GM12878 (cell line): ENCODE measurements around the gene HEXIM2. TPM values are rescaled to one million over a fixed set of nuclear protein-coding genes. Genes with fewer than 3 reads are reported as not detected.

Source experiments
- ATAC-seq: fragments of 200-7000 bp; cut with Tn5 transposase; 3 replicates; pipeline ENCODE4 v1.9.1; 2020; ENCODE audit warnings: mild to moderate bottlenecking, moderate library complexity
- BruUV-seq: library from RNA; stranded (reverse); fragments of 400-500 nt; replicated peaks from 2 replicates; lab custom pipeline; 2021; lab: Mats Ljungman, UMichigan
- CTCF ChIA-PET: fragments of 300-600 bp; sonication (Branson Sonifier 250); formaldehyde crosslinking; extraction: SDS; loops from one replicate; lab custom pipeline; 2021; ENCODE audit warnings: inconsistent platforms; lab: Yijun Ruan, JAX
- POLR2A ChIA-PET: fragments of 350-600 bp; formaldehyde crosslinking; extraction: SDS; loops from one replicate; lab custom pipeline; 2021; ENCODE audit warnings: inconsistent platforms; lab: Charles Lee
- RAD21 ChIA-PET: fragments of 300-600 bp; sonication (Branson Sonifier 250); formaldehyde crosslinking; loops from one replicate; lab custom pipeline; 2023; ENCODE audit warnings: antibody characterized with exemption; ENCODE audit not compliant: unreplicated experiment; lab: Charles Lee
- SMC1A ChIA-PET: fragments of 300-600 bp; sonication (Branson Sonifier 250); formaldehyde crosslinking; loops from one replicate; lab custom pipeline; 2023; ENCODE audit not compliant: unreplicated experiment, uncharacterized antibody; lab: Charles Lee
- DNase-seq: peaks from one replicate; pipeline ENCODE4 v3.0.0-alpha.2; 2011; ENCODE audit warnings: low read depth, low spot score
- FAIRE-seq: peaks from 3 replicates; lab custom pipeline; 2011; peaks lifted over from hg19 to GRCh38; lab: Jason Lieb, UNC
- H2AFZ ChIP-seq: 2 replicates; pipeline ENCODE4 v1.6.0; 2011; ENCODE audit warnings: low read depth, low read length, control low read depth; ENCODE audit not compliant: control insufficient read depth
- H3K27ac ChIP-seq: 2 replicates; pipeline ENCODE4 v1.5.1; 2011; ENCODE audit warnings: control low read depth; ENCODE audit not compliant: control insufficient read depth, insufficient read depth
- H3K27me3 ChIP-seq, 2 experiments: replicated peaks in 1 of 2; 2 replicates each; pipeline versions ENCODE4 v1.6.0 to v1.6.1; 2011; ENCODE audit warnings: low read length in 1 of 2; ENCODE audit not compliant: control insufficient read depth in 2 of 2, insufficient read depth in 2 of 2
- H3K36me3 ChIP-seq, 2 experiments: 2 replicates each; pipeline ENCODE4 v1.5.1; 2011; ENCODE audit warnings: low read length in 1 of 2; ENCODE audit not compliant: control insufficient read depth in 2 of 2, insufficient read depth in 2 of 2
- H3K4me1 ChIP-seq: 2 replicates; pipeline ENCODE4 v1.6.1; 2011; ENCODE audit warnings: mild to moderate bottlenecking, low read length, moderate library complexity, mixed read lengths; ENCODE audit not compliant: control insufficient read depth, insufficient read depth
- H3K4me2 ChIP-seq: 2 replicates; pipeline ENCODE4 v1.6.0; 2011; ENCODE audit warnings: control low read depth; ENCODE audit not compliant: control insufficient read depth, insufficient read depth
- H3K4me3 ChIP-seq: fragments of 200-600 bp; sonication (generic); 2 replicates; pipeline ENCODE4 v1.5.1; 2016
- H3K79me2 ChIP-seq: 2 replicates; pipeline ENCODE4 v1.6.0; 2011; ENCODE audit warnings: low read length; ENCODE audit not compliant: control insufficient read depth, insufficient read depth
- H3K9ac ChIP-seq: 2 replicates; pipeline ENCODE4 v1.8.0; 2011; ENCODE audit warnings: low read length, control low read depth, mixed read lengths; ENCODE audit not compliant: control insufficient read depth, insufficient read depth
- H3K9me3 ChIP-seq: replicated peaks from 3 replicates; pipeline ENCODE4 v1.5.1; 2011; ENCODE audit warnings: mild to moderate bottlenecking, low read length; ENCODE audit not compliant: control insufficient read depth, insufficient read depth
- H4K20me1 ChIP-seq: 2 replicates; pipeline ENCODE4 v1.6.0; 2011; ENCODE audit not compliant: control insufficient read depth, insufficient read depth
- CBFB ChIP-seq: IDR thresholded peaks from 2 replicates; pipeline ENCODE4 v1.6.1; 2016; ENCODE audit warnings: antibody characterized with exemption, low read depth
- CUX1 ChIP-seq: IDR thresholded peaks from 2 replicates; pipeline ENCODE4 v1.6.1; 2012; ENCODE audit warnings: improper control_type of control experiment, low read depth, low read length; ENCODE audit not compliant: insufficient replicate concordance
- FOS ChIP-seq: IDR thresholded peaks from 3 replicates; pipeline ENCODE4 v1.6.1; 2011; ENCODE audit warnings: borderline replicate concordance; ENCODE audit not compliant: insufficient read length; ENCODE audit errors: extremely low read depth
- HDAC6 ChIP-seq: fragments of 200-600 bp; sonication (generic); IDR thresholded peaks from one replicate; pipeline ENCODE4 v1.8.0; 2017; ENCODE audit warnings: antibody characterized with exemption; ENCODE audit not compliant: unreplicated experiment
- IKZF2 ChIP-seq, 2 experiments: fragments of 450-650 bp; IDR thresholded peaks; 2 replicates each; pipeline ENCODE4 v1.6.1; 2017; ENCODE audit warnings: mild to moderate bottlenecking in 2 of 2, moderate library complexity in 2 of 2
- IRF4 ChIP-seq: IDR thresholded peaks from 2 replicates; pipeline ENCODE4 v1.6.1; 2011; ENCODE audit warnings: low read depth, low read length
- MXI1 ChIP-seq: fragments of 150-350 bp; IDR thresholded peaks from 2 replicates; pipeline ENCODE4 v1.6.1; 2011; ENCODE audit warnings: low read depth, mild to moderate bottlenecking, inconsistent platforms, low read length, improper control_type of control experiment
- NR2C1 ChIP-seq: fragments of 450-650 bp; IDR thresholded peaks from 2 replicates; pipeline ENCODE4 v1.6.1; 2017; ENCODE audit warnings: antibody characterized with exemption, mild to moderate bottlenecking, moderate library complexity
- NR2C2 ChIP-seq: IDR thresholded peaks from 2 replicates; pipeline ENCODE4 v1.6.1; 2011; ENCODE audit warnings: borderline replicate concordance, low read depth; ENCODE audit not compliant: control insufficient read depth, insufficient read length
- NR2F1 ChIP-seq: fragments of 450-650 bp; conservative IDR thresholded peaks from 2 replicates; pipeline ENCODE4 v1.6.1; 2017; ENCODE audit warnings: mild to moderate bottlenecking
- POU2F2 ChIP-seq: IDR thresholded peaks from 3 replicates; pipeline ENCODE4 v1.6.1; 2011; ENCODE audit warnings: low read depth, mild to moderate bottlenecking, low read length, borderline replicate concordance
- RAD21 ChIP-seq: IDR thresholded peaks from 2 replicates; pipeline ENCODE4 v1.6.1; 2011; ENCODE audit warnings: mild to moderate bottlenecking, low read depth, low read length, moderate library complexity; ENCODE audit not compliant: insufficient read depth
- RBBP5 ChIP-seq: fragments of 200-600 bp; sonication (generic); conservative IDR thresholded peaks from 2 replicates; pipeline ENCODE4 v1.6.1; 2016
- SIN3A ChIP-seq: IDR thresholded peaks from 2 replicates; pipeline ENCODE4 v1.6.1; 2012; ENCODE audit warnings: low read depth, low read length, improper control_type of control experiment
- SMARCA5 ChIP-seq: fragments of 450-650 bp; IDR thresholded peaks from 2 replicates; pipeline ENCODE4 v1.6.1; 2017; ENCODE audit warnings: mild to moderate bottlenecking
- SMC3 ChIP-seq: IDR thresholded peaks from 2 replicates; pipeline ENCODE4 v1.6.1; 2011; ENCODE audit warnings: low read length, improper control_type of control experiment, borderline replicate concordance
- ZNF207 ChIP-seq: fragments of 450-650 bp; IDR thresholded peaks from 2 replicates; pipeline ENCODE4 v1.6.1; 2014; ENCODE audit warnings: antibody characterized with exemption, mild to moderate bottlenecking, borderline replicate concordance
- ZNF274 ChIP-seq: IDR thresholded peaks from one replicate; pipeline ENCODE4 v1.8.0; 2011; ENCODE audit not compliant: insufficient read length, insufficient read depth
- WGBS: methylation state at CpG from one replicate; pipeline ENCODE4 v1.1.6; 2016; ENCODE audit warnings: low lambda C conversion rate; ENCODE audit not compliant: insufficient replicate concordance, insufficient coverage; ENCODE audit errors: missing lambda C conversion rate; 5-methylcytosine and 5-hydroxymethylcytosine counted together
- in situ Hi-C: fragments of 300-500 bp; cut with MboI; formaldehyde crosslinking; loops from 9 replicates; pipeline ENCODE4 v1.14.3; 2018; ENCODE audit warnings: mixed read lengths
- intact Hi-C: fragments of 100-400 bp; cut with micrococcal nuclease; formaldehyde crosslinking; loops from one replicate; pipeline ENCODE4 v1.14.2; 2022; ENCODE audit not compliant: unreplicated experiment
- polyA plus RNA-seq, 11 experiments: library from polyadenylated mRNA; depleted of rRNA in 4 of 11; unstranded in 6 of 11; stranded (reverse) in 5 of 11; fragments of >200 nt; fragmentation: Nextera tagmentation in 4 of 11; fragmentation: Illumina TruSeq in 1 of 11; extraction: Ambion mirVana in 4 of 11; extraction: Trizol in 1 of 11; gene quantifications; 1 replicate in 1 of 11; 2 replicates in 10 of 11; pipeline versions ENCODE4 v1.2.1 to v1.2.3, GENCODE V29; 2011 to 2016; ENCODE audit warnings: inconsistent platforms in 2 of 11, missing spikeins in 2 of 11, low read depth in 1 of 11
- total RNA-seq, 4 experiments: library from RNA; depleted of rRNA in 3 of 4; stranded (reverse); fragments of >200 nt in 3 of 4; fragmentation: Illumina TruSeq in 1 of 4; extraction: Trizol in 1 of 4; gene quantifications; 2 replicates each; pipeline versions ENCODE4 v1.2.1 to v1.2.3, GENCODE V29; 2013 to 2021
- TF ChIP-seq, protein P1 (sequence below): fragments of 450-650 bp; IDR thresholded peaks from 2 replicates; pipeline ENCODE4 v1.6.1; 2017; ENCODE audit warnings: mild to moderate bottlenecking

Gene HEXIM2
- total and polyA plus RNA-seq, 10 of the 15 experiments (the other 5 are each of a cell fraction or from before 2014, with no cell fraction given): 0.10 to 10.3 (median 6.4) TPM

DNA sequence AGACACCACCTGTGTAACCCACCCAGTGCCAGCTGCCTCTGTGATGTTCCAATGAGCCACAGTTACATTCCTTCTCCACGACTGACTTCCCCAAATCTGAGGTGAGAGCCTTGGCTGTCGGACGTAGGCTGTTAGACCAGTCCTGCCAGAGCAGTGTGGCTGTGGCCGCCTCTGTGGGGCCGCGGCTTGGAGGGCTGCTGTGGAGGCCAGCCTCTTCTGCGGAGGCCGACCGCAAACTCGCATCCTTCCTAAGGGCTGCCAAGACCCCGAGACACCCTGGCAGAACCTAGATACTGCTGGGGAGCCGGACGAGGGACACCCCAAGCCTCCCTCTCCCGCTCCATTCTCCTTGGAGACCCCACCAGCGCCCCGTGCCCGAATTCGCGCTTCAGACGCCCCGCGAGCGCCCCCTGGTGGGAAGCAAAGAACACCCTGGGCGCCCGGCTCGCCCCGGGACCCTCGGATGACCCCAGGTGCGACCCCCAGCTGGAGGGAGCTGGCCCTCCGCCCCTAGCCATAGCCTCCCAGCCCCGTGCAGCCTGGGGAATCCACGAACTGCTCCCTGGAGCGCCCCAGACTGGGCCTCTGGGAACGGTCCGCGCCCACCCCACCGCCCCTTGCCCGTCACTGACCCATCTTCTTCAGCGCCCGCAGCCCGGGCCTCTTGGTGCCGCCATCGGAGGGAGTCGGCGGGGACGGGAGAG, 29.9 kb upstream of the HEXIM2 start:
- SMC1A ChIA-PET: no interaction called here
- no TSS peak for BruUV-seq
- POLR2A ChIA-PET: no interaction called here
- CTCF ChIA-PET: interaction anchor here (0.9 to 9.4 kb wide), 8 partner anchors 27 to 356 kb away, joined by 3 to 291 read pairs (median 4); no protein-coding TSS in a partner anchor
- ATAC-seq: no peak
- RAD21 ChIA-PET: no interaction called here
- intact Hi-C loops: loop anchor here (2.0 kb wide), 2 partner anchors 109 to 357 kb away; no protein-coding TSS in a partner anchor
- peak overlapping the region; percentile 54 for H2AFZ ChIP-seq
- H3K4me1 ChIP-seq: peaks cover 7% of the 10 kb centered on the region
- no peaks in the 10 kb centered on the region for H3K9me3 ChIP-seq
- peak overlapping the region; percentile 75 for H3K4me3 ChIP-seq
- FAIRE-seq: no peak
- H3K27ac ChIP-seq: no peak overlapping the region
- no peaks in the 10 kb centered on the region for H4K20me1 ChIP-seq
- peaks cover 4% of the 10 kb centered on the region for H3K79me2 ChIP-seq
- H3K27me3 ChIP-seq: no peaks in the 10 kb centered on the region
- WGBS: 11% methylated on average over 46 of the region's 46 CpGs
- DNase-seq: no peak
- in situ Hi-C loops: no loop called here
- H3K36me3 ChIP-seq: no peaks in the 10 kb centered on the region
- H3K4me2 ChIP-seq: peak overlapping the region; percentile 99
- no peak overlapping the region; the same call in 1 of the 2 replicates for H3K9ac ChIP-seq
- TF ChIP-seq SMARCA5 (no peak), HDAC6 (no peak), IRF4 (no peak), FOS (no peak), RAD21 (peak; percentile 47), ZNF207 (no peak), CUX1 (no peak), MXI1 (no peak), SMC3 (peak; percentile 16; the same call in 1 of the 2 replicates), CBFB (no peak), RBBP5 (no peak), SIN3A (no peak), NR2C2 (no peak), NR2C1 (no peak), IKZF2 (IDR thresholded peaks at IDR 0.05) (no peak), POU2F2 (no peak), ZNF274 (no peak), NR2F1 (peak; percentile 73)
- TF ChIP-seq, protein P1, sequence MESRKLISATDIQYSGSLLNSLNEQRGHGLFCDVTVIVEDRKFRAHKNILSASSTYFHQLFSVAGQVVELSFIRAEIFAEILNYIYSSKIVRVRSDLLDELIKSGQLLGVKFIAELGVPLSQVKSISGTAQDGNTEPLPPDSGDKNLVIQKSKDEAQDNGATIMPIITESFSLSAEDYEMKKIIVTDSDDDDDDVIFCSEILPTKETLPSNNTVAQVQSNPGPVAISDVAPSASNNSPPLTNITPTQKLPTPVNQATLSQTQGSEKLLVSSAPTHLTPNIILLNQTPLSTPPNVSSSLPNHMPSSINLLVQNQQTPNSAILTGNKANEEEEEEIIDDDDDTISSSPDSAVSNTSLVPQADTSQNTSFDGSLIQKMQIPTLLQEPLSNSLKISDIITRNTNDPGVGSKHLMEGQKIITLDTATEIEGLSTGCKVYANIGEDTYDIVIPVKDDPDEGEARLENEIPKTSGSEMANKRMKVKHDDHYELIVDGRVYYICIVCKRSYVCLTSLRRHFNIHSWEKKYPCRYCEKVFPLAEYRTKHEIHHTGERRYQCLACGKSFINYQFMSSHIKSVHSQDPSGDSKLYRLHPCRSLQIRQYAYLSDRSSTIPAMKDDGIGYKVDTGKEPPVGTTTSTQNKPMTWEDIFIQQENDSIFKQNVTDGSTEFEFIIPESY: peak; percentile 73; the same call in 1 of the 2 replicates
